Gastroesophageal sphincter (tissue), 3 donors: ENCODE data around the gene TPPP.

Source experiments
- CTCF ChIP-seq, 4 experiments: fragments of 200-600 bp in 2 of 4; fragments of 450-650 bp in 2 of 4; sonication (generic) in 1 of 4; IDR thresholded peaks; one replicate each; pipeline ENCODE4 v1.5.1; 2017 to 2019; ENCODE audit warnings: antibody characterized with exemption in 4 of 4, mild to moderate bottlenecking in 2 of 4, moderate library complexity in 2 of 4
- POLR2A ChIP-seq, 2 donors: fragments of 450-650 bp; IDR thresholded peaks; one replicate each; pipeline ENCODE4 v1.6.1; 2017; ENCODE audit warnings: antibody characterized with exemption in 2 of 2, mild to moderate bottlenecking in 2 of 2, moderate library complexity in 1 of 2
- POLR2AphosphoS5 ChIP-seq: sonication (generic); formaldehyde crosslinking; IDR thresholded peaks from one replicate; pipeline ENCODE4 v1.6.1; 2017; ENCODE audit warnings: antibody characterized with exemption

GRCh38 chr5:626850-627249 lies 66.3 kb downstream of the TPPP start:
- TF ChIP-seq CTCF (IDR thresholded peaks at IDR 0.05) (no peak), POLR2AphosphoS5 (no peak), POLR2A (IDR thresholded peaks at IDR 0.05) (no peak)
